Body of pancreas (tissue), 4 donors: ENCODE results near the gene LAMA2.

Source experiments
- CTCF ChIP-seq, 7 experiments: fragments of 450-650 bp in 4 of 7; fragments of 200-600 bp in 3 of 7; sonication (generic) in 3 of 7; IDR thresholded peaks; one replicate each; pipeline ENCODE4 v1.5.1; 2016 to 2019; ENCODE audit warnings: antibody characterized with exemption in 7 of 7
- POLR2A ChIP-seq, 3 donors: fragments of 450-650 bp; IDR thresholded peaks; one replicate each; pipeline ENCODE4 v1.6.1; 2016; ENCODE audit warnings: antibody characterized with exemption in 3 of 3, mild to moderate bottlenecking in 2 of 3

- TF ChIP-seq CTCF (IDR thresholded peaks at IDR 0.05) (no peak), POLR2A (IDR thresholded peaks at IDR 0.05) (no peak)
Observed at GRCh38 chr6:129134535-129134934, 251.6 kb downstream of the LAMA2 start.
